Naive thymus-derived CD4-positive, alpha-beta T cell (primary cell): ENCODE measurements around the gene DLG2. TPM values are rescaled to one million over a fixed set of nuclear protein-coding genes. Genes with fewer than 3 reads are reported as not detected.

Experiments
- ATAC-seq: fragments of 150-1000 bp; cut with Tn5 transposase; 2 replicates; pipeline ENCODE4 v1.10.0; 2021; ENCODE audit warnings: mild to moderate bottlenecking, moderate library complexity
- CTCF ChIA-PET: fragments of 350-600 bp; sonication (Branson Sonifier 250); formaldehyde crosslinking; loops from one replicate; lab custom pipeline; 2021; ENCODE audit warnings: antibody characterized with exemption; lab: Charles Lee
- POLR2A ChIA-PET: fragments of 350-600 bp; sonication (Branson Sonifier 250); formaldehyde crosslinking; loops from one replicate; lab custom pipeline; 2021; ENCODE audit warnings: antibody characterized with exemption, inconsistent platforms; lab: Charles Lee
- DNase-seq, 9 donors: peaks; one replicate each; pipeline versions ENCODE4 v3.0.0 to v3.0.0-alpha.2; 2020 to 2022; ENCODE audit warnings: mixed read lengths in 1 of 9
- H3K27ac ChIP-seq: one replicate; pipeline ENCODE4 v1.7.0; 2013; ENCODE audit warnings: mild to moderate bottlenecking, low read depth, low read length, moderate library complexity
- H3K27me3 ChIP-seq, 2 donors: one replicate each; pipeline ENCODE4 v1.7.0; 2013; ENCODE audit warnings: low read length in 2 of 2, mild to moderate bottlenecking in 2 of 2, moderate library complexity in 2 of 2; ENCODE audit not compliant: control insufficient read depth in 2 of 2, insufficient read depth in 2 of 2
- H3K36me3 ChIP-seq, 3 experiments: 1 replicate in 2 of 3; 2 replicates in 1 of 3; pipeline ENCODE4 v1.7.0; 2013; ENCODE audit warnings: low read length in 3 of 3, mild to moderate bottlenecking in 3 of 3, moderate library complexity in 1 of 3; ENCODE audit not compliant: insufficient read depth in 3 of 3, control insufficient read depth in 2 of 3
- H3K4me1 ChIP-seq, 2 donors: one replicate each; pipeline ENCODE4 v1.7.0; 2013; ENCODE audit warnings: low read length in 2 of 2, mild to moderate bottlenecking in 2 of 2, moderate library complexity in 1 of 2; ENCODE audit not compliant: control insufficient read depth in 2 of 2, insufficient read depth in 2 of 2
- H3K4me3 ChIP-seq: 2 replicates; pipeline ENCODE4 v1.7.0; 2013; ENCODE audit warnings: mild to moderate bottlenecking, low read length
- H3K9me3 ChIP-seq, 3 experiments: 1 replicate in 2 of 3; 2 replicates in 1 of 3; pipeline ENCODE4 v1.7.0; 2013; ENCODE audit warnings: low read length in 3 of 3; ENCODE audit not compliant: control insufficient read depth in 2 of 3
- H3K27ac Mint-ChIP-seq, 9 donors: one replicate each; pipeline ENCODE4 v1.8.0; 2020 to 2022; ENCODE audit warnings: mixed read lengths in 9 of 9, mild to moderate bottlenecking in 8 of 9, moderate library complexity in 5 of 9, inconsistent platforms in 2 of 9
- H3K27me3 Mint-ChIP-seq, 5 donors: one replicate each; pipeline ENCODE4 v1.8.0; 2021 to 2022; ENCODE audit warnings: mixed read lengths in 5 of 5, mild to moderate bottlenecking in 1 of 5
- H3K36me3 Mint-ChIP-seq, 5 donors: one replicate each; pipeline ENCODE4 v1.8.0; 2020 to 2022; ENCODE audit warnings: mixed read lengths in 5 of 5, mild to moderate bottlenecking in 3 of 5, inconsistent platforms in 1 of 5
- H3K4me1 Mint-ChIP-seq, 7 donors: one replicate each; pipeline ENCODE4 v1.8.0; 2020 to 2022; ENCODE audit warnings: mixed read lengths in 7 of 7, mild to moderate bottlenecking in 3 of 7, inconsistent platforms in 1 of 7
- H3K4me3 Mint-ChIP-seq, 10 donors: one replicate each; pipeline ENCODE4 v1.8.0; 2020 to 2022; ENCODE audit warnings: mild to moderate bottlenecking in 10 of 10, mixed read lengths in 10 of 10, moderate library complexity in 6 of 10, inconsistent platforms in 2 of 10
- H3K9me3 Mint-ChIP-seq, 11 donors: one replicate each; pipeline ENCODE4 v1.8.0; 2020 to 2022; ENCODE audit warnings: mixed read lengths in 11 of 11, mild to moderate bottlenecking in 4 of 11, inconsistent platforms in 1 of 11, moderate library complexity in 1 of 11
- intact Hi-C, 2 donors: fragments of 100-400 bp; cut with micrococcal nuclease; formaldehyde crosslinking; loops; one replicate each; pipeline ENCODE4 v1.15.1; 2023
- polyA plus RNA-seq, 2 donors: library from polyadenylated mRNA; unstranded; fragments of 300-500 nt; fragmentation: Illumina TruSeq; gene quantifications; one replicate each; pipeline ENCODE4 v1.2.3, GENCODE V29; 2021
- total RNA-seq, 6 experiments: library from RNA in 5 of 6; stranded (reverse) in 5 of 6; gene quantifications; 1 replicate in 5 of 6; 2 replicates in 1 of 6; pipeline ENCODE4 v1.2.3 and lab custom pipeline; 2021 to 2026

Gene DLG2
- total and polyA plus RNA-seq, 7 experiments from 2014 or later: 0.64 to 6.1 (median 3.7) TPM

- H3K4me3 Mint-ChIP-seq: no peak overlapping the region
- intact Hi-C loops: loop anchor here in 1 of 2 donors (5.0 kb wide), 1 partner anchor 54 kb away; no protein-coding TSS in a partner anchor
- POLR2A ChIA-PET: no interaction called here
- no peaks in the 10 kb centered on the region for H3K27me3 Mint-ChIP-seq
- Histone ChIP-seq H3K27me3 (no peaks in the 10 kb centered on the region), H3K4me3 (no peak overlapping the region), H3K4me1 (no peaks in the 10 kb centered on the region), H3K36me3 (no peaks in the 10 kb centered on the region), H3K27ac (no peak overlapping the region), H3K9me3 (peaks cover 0 to 9% (median 0%) of the 10 kb centered on the region in 3 experiments)
- H3K9me3 Mint-ChIP-seq: peaks cover 1 to 43% (median 10%) of the 10 kb centered on the region in 11 donors
- CTCF ChIA-PET: no interaction called here
- H3K27ac Mint-ChIP-seq: no peak overlapping the region
- H3K36me3 Mint-ChIP-seq: peaks cover 0 to 3% (median 0%) of the 10 kb centered on the region in 5 donors
- DNase-seq: no peak
- H3K4me1 Mint-ChIP-seq: no peaks in the 10 kb centered on the region
- ATAC-seq: no peak
These were observed 431.2 kb downstream of the DLG2 start for GRCh38 chr11:85195934-85196333.

GRCh38 chr11:85187992-85188391 lies 439.2 kb downstream of the DLG2 start:
- no peaks in the 10 kb centered on the region for H3K4me1 ChIP-seq
- Mint-ChIP-seq H3K27ac (no peak overlapping the region), H3K9me3 (peaks cover 0 to 39% (median 12%) of the 10 kb centered on the region in 11 donors), H3K36me3 (peaks cover 0 to 3% (median 0%) of the 10 kb centered on the region in 5 donors), H3K4me3 (no peak overlapping the region), H3K4me1 (no peaks in the 10 kb centered on the region), H3K27me3 (no peaks in the 10 kb centered on the region)
- ChIA-PET POLR2A (no interaction called here), CTCF (no interaction called here)
- no peak overlapping the region for H3K27ac ChIP-seq
- no peak for DNase-seq
- H3K36me3 ChIP-seq: no peaks in the 10 kb centered on the region
- no peaks in the 10 kb centered on the region for H3K27me3 ChIP-seq
- ATAC-seq: no peak
- intact Hi-C loops: no loop called here
- H3K4me3 ChIP-seq: no peak overlapping the region
- no peaks in the 10 kb centered on the region for H3K9me3 ChIP-seq

- DNase-seq: no peak
These were observed 442.4 kb downstream of the DLG2 start for GRCh38 chr11:85184721-85185120.

GRCh38 chr11:85182441-85183387 lies 444.4 kb downstream of the DLG2 start:
- Mint-ChIP-seq H3K4me3 (no peak overlapping the region), H3K27me3 (no peaks in the 10 kb centered on the region), H3K27ac (no peak overlapping the region), H3K36me3 (peaks cover 0 to 2% (median 0%) of the 10 kb centered on the region in 5 donors), H3K9me3 (peaks cover 0 to 16% (median 4%) of the 10 kb centered on the region in 11 donors), H3K4me1 (no peaks in the 10 kb centered on the region)
- H3K4me1 ChIP-seq: no peaks in the 10 kb centered on the region
- H3K27ac ChIP-seq: no peak overlapping the region
- CTCF ChIA-PET: no interaction called here
- no peak overlapping the region for H3K4me3 ChIP-seq
- ATAC-seq (no peak), DNase-seq (no peak)
- no peaks in the 10 kb centered on the region for H3K36me3 ChIP-seq
- no peaks in the 10 kb centered on the region for H3K27me3 ChIP-seq
- intact Hi-C loops: no loop called here
- H3K9me3 ChIP-seq: peaks cover 0 to 4% (median 0%) of the 10 kb centered on the region in 3 experiments
- POLR2A ChIA-PET: no interaction called here

More at GRCh38 chr11:85184721-85185120, 442.4 kb downstream of the DLG2 start:
- no peaks in the 10 kb centered on the region for H3K27me3 Mint-ChIP-seq
- CTCF ChIA-PET: no interaction called here
- ATAC-seq: no peak
- no peaks in the 10 kb centered on the region for H3K4me1 Mint-ChIP-seq
- no peak overlapping the region for H3K27ac Mint-ChIP-seq
- no peak overlapping the region for H3K4me3 ChIP-seq
- peaks cover 0 to 3% (median 0%) of the 10 kb centered on the region in 5 donors for H3K36me3 Mint-ChIP-seq
- H3K27me3 ChIP-seq: no peaks in the 10 kb centered on the region
- H3K4me3 Mint-ChIP-seq: no peak overlapping the region
- H3K4me1 ChIP-seq: no peaks in the 10 kb centered on the region
- intact Hi-C loops: no loop called here
- POLR2A ChIA-PET: no interaction called here
- H3K27ac ChIP-seq: no peak overlapping the region
- peaks cover 0 to 22% (median 7%) of the 10 kb centered on the region in 11 donors for H3K9me3 Mint-ChIP-seq
- peaks cover 0 to 4% (median 0%) of the 10 kb centered on the region in 3 experiments for H3K9me3 ChIP-seq
- H3K36me3 ChIP-seq: no peaks in the 10 kb centered on the region

GRCh38 chr11:85180528-85180927 lies 446.6 kb downstream of the DLG2 start:
- H3K27me3 Mint-ChIP-seq: no peaks in the 10 kb centered on the region
- DNase-seq: no peak
- no peaks in the 10 kb centered on the region for H3K36me3 Mint-ChIP-seq
- Histone ChIP-seq H3K36me3 (no peaks in the 10 kb centered on the region), H3K27ac (no peak overlapping the region), H3K27me3 (no peaks in the 10 kb centered on the region), H3K4me3 (no peak overlapping the region), H3K9me3 (peaks cover 0 to 4% (median 0%) of the 10 kb centered on the region in 3 experiments), H3K4me1 (no peaks in the 10 kb centered on the region)
- no peak for ATAC-seq
- intact Hi-C loops: no loop called here
- no peak overlapping the region for H3K27ac Mint-ChIP-seq
- ChIA-PET POLR2A (no interaction called here), CTCF (no interaction called here)
- H3K4me3 Mint-ChIP-seq: no peak overlapping the region
- H3K4me1 Mint-ChIP-seq: no peaks in the 10 kb centered on the region
- H3K9me3 Mint-ChIP-seq: peaks cover 2 to 17% (median 10%) of the 10 kb centered on the region in 11 donors

- H3K4me3 ChIP-seq: no peak overlapping the region
- peaks cover 20 to 69% (median 35%) of the 10 kb centered on the region in 11 donors for H3K9me3 Mint-ChIP-seq
- H3K27ac ChIP-seq: no peak overlapping the region
- no peak for DNase-seq
- no peaks in the 10 kb centered on the region for H3K36me3 ChIP-seq
- H3K27me3 Mint-ChIP-seq: peaks cover 0 to 4% (median 0%) of the 10 kb centered on the region in 5 donors
- no peak overlapping the region for H3K4me3 Mint-ChIP-seq
- H3K4me1 ChIP-seq: no peaks in the 10 kb centered on the region
- H3K4me1 Mint-ChIP-seq: no peaks in the 10 kb centered on the region
- peaks cover 0 to 7% (median 0%) of the 10 kb centered on the region in 3 experiments for H3K9me3 ChIP-seq
- ChIA-PET POLR2A (no interaction called here), CTCF (no interaction called here)
- intact Hi-C loops: no loop called here
- H3K27ac Mint-ChIP-seq: no peak overlapping the region
- peaks cover 0 to 22% (median 4%) of the 10 kb centered on the region in 5 donors for H3K36me3 Mint-ChIP-seq
- ATAC-seq: no peak
- H3K27me3 ChIP-seq: no peaks in the 10 kb centered on the region
These were observed 455.4 kb downstream of the DLG2 start for GRCh38 chr11:85171648-85172257.
